ENCODE data around the gene ZDHHC4.

Gene ZDHHC4

DNA sequence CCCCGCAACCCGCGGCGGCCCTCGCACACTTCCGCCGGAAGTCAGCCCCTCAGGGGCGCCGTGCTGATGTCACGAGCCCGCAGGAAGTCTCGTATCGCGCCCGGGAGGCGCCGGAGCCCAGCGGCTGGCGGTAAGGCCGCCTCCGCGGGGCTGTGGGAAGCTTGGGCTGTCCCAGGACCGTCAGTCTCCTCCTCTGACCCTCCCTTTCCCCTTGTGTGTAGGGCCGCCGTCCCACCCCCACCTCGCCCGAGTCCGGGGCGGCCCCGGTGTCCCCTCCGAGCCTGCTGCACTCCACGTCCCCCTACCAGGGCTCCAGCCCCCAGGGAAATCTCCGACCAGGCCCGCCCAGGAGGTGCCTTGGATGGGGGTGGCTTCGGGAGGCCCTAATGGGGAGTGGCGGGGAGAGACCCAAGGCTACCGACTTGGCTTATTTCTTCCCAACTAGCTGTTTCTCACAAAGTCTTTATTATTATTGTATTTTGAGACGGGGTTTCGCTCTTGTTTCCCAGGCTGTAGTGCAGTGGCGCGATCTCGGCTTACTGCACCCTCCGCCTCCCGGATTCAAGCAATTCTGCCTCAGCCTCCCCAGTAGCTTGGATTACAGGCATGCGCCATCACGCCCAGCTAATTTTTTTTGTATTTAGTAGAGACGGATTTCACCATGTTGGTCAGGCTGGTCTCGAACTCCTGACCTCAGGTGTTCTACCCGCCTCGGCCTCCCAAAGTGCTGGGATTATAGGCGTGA, at the start of gene ZDHHC4:
Gene ZDHHC4, plus strand, starts transcription at position 86 of the 745 bp plus-strand sequence. CDS start 3,108 bp downstream, outside the sequence.
- peak; percentile 47 for DNase-seq (ENCODE audit: low read depth)

GRCh38 chr7:6528401-6529130, 48.7 kb upstream of the ZDHHC4 start:
- no peak for DNase-seq (ENCODE audit: low read depth)

- no peak for DNase-seq (ENCODE audit: low read depth)
Measured at GRCh38 chr7:6529643-6530042, 47.6 kb upstream of the ZDHHC4 start.

DNA sequence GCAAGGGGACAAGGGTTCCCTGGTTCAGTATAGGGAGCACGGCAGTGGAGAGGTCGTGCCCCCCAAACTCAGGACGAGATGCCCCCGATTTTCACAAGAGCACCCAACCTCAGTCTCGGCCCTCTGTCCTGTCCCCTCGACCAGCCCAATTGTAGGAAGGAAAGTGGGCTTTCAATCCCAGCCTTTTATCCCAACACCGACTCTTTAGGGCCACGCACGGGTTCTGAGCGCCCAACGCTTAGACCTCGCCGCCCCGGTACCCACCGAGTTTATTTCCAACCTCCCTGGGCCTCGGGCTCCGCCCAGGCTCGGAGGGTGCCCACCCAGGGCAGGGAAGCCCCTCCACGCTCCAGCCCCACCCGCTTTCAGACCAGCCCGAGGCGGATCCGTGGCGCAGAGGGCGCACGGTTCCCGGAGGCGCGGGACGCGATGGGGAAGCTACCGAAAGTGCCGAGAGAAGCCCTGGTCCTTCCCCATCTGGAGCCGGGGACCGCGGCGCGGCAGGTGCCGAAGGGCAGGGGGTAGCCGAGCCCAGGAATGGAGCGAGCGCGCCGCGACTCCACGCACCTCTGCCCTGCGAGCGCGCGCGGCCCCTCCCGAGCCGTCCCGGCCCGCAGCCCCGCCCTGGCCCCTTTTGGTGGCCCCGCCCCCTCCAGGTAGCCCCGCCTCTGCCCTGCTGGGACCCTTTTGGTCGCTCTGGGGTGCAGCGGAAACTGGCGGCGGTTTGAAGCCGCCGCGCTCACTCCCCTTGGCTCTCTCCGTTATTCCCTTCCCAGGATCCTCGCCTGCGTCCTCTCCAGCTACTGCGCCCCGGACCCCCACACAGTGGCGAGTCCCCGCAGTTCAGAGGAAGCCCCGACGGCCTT, 46.4 kb upstream of the ZDHHC4 start:
- no peak for DNase-seq (ENCODE audit: low read depth)

DNA sequence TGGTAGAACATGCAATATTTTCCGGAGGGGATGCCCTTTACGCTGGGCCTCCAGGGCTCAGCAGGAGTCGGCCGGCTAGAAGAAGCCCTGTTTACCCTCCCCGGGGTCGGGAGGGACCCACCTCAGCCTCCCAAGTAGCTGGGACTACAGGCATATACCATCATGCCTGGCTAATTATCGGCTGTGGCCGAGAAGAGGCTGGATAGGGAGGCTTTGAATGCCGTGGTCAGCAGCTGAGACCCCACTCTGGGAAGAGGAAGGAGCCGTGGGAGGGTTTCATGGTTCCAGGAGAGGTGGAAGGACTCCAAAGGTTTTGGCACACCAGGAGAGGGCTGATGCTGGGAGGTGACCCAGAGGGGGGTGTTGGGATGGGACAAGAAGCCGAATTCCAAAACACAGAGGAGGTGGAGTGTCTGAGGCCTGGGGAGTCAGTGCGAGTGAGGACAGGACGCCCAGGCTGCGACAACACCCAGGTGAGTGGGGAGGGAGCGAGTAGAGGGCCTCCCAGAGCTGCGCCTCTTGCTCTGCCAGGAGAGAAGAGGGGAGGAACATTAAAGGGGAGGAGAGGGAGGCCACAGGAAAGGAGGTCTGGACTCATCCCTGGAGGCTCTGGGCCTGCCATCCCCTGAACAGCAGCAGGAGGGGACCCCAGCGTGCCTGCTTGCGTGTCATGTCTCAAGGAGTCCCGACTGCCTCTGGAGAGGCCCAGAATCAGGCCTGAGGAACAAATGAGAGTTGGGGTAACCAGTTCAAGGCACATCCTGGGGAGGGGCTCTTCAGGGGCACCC, 45.6 kb upstream of the ZDHHC4 start:
- no peak for DNase-seq (ENCODE audit: low read depth)

- DNase-seq (ENCODE audit: low read depth) = no peak
Measured at GRCh38 chr7:6532516-6532915, 44.7 kb upstream of the ZDHHC4 start.

GRCh38 chr7:6533893-6534495, 43.3 kb upstream of the ZDHHC4 start:
- DNase-seq (ENCODE audit: low read depth) = no peak

GRCh38 chr7:6536262-6537260, 40.7 kb upstream of the ZDHHC4 start:
- DNase-seq (ENCODE audit: low read depth) = no peak

- no peak for DNase-seq (ENCODE audit: low read depth)
Measured at GRCh38 chr7:6542368-6542767, 34.9 kb upstream of the ZDHHC4 start.

DNA sequence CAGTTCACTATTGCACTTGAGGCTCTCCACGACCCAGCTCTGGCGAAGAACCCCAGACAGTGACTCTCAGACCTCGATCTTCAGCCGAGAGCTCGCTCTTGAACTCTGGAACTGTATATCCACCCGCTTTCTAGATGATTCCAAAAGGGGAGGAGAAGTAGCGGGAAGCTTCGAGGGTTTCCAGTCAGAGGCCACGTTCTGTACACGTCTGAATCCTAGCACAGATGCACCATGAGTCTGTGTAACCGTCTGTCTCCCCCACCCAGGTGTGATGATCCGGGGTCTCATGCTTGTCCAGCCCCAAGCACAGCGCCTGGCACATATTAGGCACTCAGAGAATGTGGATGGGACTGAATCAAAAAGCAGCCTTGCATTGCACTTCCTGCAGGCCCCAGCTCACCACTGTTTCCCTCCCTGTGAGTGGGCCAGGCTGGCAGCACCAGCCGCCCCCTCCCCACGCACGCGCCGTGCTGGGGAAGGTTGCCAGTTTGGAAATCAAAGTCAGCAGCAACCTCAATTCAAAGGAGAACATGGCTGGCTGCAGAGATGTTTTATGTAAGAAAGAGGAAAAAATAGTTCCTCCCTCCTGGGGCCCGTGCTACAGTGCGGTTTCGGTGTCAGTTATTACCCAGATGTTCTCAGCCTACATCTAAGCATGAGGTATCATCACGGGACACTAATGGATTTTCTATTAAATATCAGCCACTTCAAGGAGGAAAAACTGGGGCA, 31.7 kb upstream of the ZDHHC4 start:
- DNase-seq (ENCODE audit: low read depth) = no peak

GRCh38 chr7:6546498-6547251, 30.6 kb upstream of the ZDHHC4 start:
- no peak for DNase-seq (ENCODE audit: low read depth)

GRCh38 chr7:6547400-6547799, 29.9 kb upstream of the ZDHHC4 start:
- no peak for DNase-seq (ENCODE audit: low read depth)

DNA sequence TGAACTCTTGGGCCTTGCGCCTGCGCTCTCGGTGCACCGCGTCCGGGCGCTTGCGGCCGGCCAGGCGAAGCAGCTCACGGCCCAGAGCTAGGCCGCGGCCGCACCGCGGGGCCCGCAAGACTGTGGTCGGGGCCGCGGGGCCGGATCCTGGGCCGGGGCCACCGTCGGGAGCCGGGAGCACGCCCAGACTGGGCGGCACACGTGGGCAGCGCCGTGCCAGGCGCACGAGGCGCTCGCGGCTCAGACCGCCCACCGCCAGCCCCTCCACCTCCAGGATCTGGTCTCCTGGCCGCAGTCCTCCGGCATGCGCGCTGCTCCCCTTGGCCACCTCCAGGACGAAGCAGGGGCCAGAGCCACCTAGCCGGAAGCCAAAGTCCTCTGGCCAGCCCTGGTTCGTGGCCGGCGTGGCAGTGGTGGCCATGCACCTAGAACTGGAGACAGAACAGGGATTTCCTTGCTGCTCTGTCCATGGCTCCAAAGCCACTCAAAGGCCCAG, 26.2 kb upstream of the ZDHHC4 start, which contains the start of gene GRID2IP:
Gene GRID2IP, minus strand, starts transcription at position 446 of the 496 bp plus-strand sequence. Its CDS starts 25 bp downstream, at position 421.
- no peak for DNase-seq (ENCODE audit: low read depth)

DNA sequence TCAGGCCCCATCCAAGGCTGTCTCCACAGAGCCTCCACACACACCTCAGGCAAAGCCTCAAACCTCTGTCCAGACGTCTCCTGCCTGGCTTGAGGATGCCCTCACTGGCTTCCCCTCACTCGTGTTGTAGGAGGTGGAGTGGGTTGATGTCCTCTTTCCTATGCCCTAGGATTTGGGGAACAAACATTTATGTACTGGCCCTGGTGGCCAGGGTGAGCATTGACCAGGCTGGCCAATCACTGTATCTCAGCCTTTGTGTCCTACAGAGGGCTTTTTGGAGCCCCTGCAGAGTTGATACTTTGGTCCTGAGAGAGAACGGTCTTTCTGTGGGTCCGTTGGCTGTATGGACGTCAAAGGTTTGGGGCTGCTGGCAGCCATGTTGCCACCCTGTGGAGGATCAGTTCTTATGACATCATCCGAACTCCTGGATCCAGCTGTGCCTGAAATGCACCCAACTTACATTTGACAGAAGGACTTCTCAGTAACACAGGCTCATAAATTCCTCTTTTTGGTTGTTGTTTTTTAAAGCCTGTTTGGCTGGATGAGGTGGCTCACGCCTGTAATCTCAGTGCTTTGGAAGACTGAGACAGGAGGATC, 23.7 kb upstream of the ZDHHC4 start:
- DNase-seq (ENCODE audit: low read depth) = no peak

GRCh38 chr7:6554848-6555247, 22.4 kb upstream of the ZDHHC4 start:
- no peak for DNase-seq (ENCODE audit: low read depth)

DNA sequence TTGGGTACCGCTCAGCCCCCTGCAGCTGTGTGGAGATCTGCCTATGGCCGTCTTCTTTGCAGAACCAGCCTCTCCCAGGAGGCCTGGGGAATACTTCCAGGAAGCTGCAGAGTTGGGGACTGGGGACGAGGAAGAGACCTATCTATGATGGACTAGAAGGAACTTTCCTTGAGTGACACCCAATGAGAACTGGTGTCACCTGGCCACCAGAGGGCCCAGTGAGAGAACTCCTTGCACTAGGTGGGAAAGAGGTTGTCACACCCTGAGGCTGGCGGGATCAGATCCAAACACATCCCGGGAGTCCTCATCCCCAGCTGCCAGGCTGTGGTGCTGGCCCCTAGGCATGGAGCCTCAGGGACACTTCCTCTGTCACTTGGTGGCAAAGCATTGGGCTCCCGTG, 21.1 kb upstream of the ZDHHC4 start:
- no peak for DNase-seq (ENCODE audit: low read depth)

- no peak for DNase-seq (ENCODE audit: low read depth)
Measured at GRCh38 chr7:6558837-6559236, 18.4 kb upstream of the ZDHHC4 start.

DNA sequence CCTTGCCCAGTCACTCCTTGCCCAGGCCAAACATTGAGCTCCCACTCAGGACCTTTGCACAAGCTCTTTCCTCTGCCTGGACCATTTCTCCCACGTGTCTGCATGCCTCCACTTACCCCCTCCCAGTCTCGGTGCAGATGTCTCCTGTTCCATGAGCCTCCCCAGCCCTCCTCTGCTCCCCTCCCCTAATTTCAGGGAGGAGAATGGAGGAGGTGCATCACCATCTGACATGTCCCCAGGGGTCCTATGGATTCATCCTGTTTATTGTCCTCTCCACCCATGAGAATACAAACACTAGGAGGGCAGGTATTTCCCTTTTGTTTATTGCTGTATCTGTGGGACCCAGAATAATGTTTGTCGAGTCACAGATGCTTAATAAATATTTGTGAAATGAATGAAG, 17.4 kb upstream of the ZDHHC4 start:
- no peak for DNase-seq (ENCODE audit: low read depth)
